HCT116 (cell line): Measurements from ENCODE around the gene LUZP2. TPM values are rescaled to one million over a fixed set of nuclear protein-coding genes. Genes with fewer than 3 reads are reported as not detected.

ENCODE experiments used
- ATAC-seq: fragments of 200-7000 bp; cut with Tn5 transposase; 2 replicates; pipeline ENCODE4 v1.9.1; 2020; ENCODE audit warnings: mild to moderate bottlenecking, moderate library complexity
- BruUV-seq: library from RNA; stranded (reverse); fragments of 400-500 nt; replicated peaks from 2 replicates; lab custom pipeline; 2021; lab: Mats Ljungman, UMichigan
- CTCF ChIA-PET: fragments of 300-600 bp; sonication (Branson Sonifier 250); formaldehyde crosslinking; loops from one replicate; lab custom pipeline; 2021; ENCODE audit warnings: antibody characterized with exemption; lab: Charles Lee
- POLR2A ChIA-PET: fragments of 300-600, 350-600 bp; sonication (Branson Sonifier 250); formaldehyde crosslinking; loops from one replicate; lab custom pipeline; 2021; ENCODE audit warnings: antibody characterized with exemption; lab: Charles Lee
- RAD21 ChIA-PET, 2 experiments: fragments of 300-600 bp; sonication (Branson Sonifier 250); formaldehyde crosslinking; loops; one replicate each; lab custom pipeline; 2023; ENCODE audit warnings: low total read pairs in 2 of 2; ENCODE audit not compliant: uncharacterized antibody in 2 of 2, unreplicated experiment in 2 of 2, low non-redundant PET in 1 of 2; lab: Charles Lee
- DNase-seq: peaks from one replicate; pipeline ENCODE4 v3.0.0-alpha.2; 2010; ENCODE audit warnings: low read depth, low spot score
- H2AFZ ChIP-seq: fragments of 200-600 bp; shearing (Covaris generic), sonication (generic); 2 replicates; pipeline ENCODE4 v1.6.1; 2017; ENCODE audit warnings: low read depth, mixed run types, mixed read lengths, antibody characterized with exemption, low read length; ENCODE audit not compliant: poor library complexity, severe bottlenecking
- H3K27ac ChIP-seq: 2 replicates; pipeline ENCODE4 v1.5.1; 2012; ENCODE audit warnings: low read depth, low read length
- H3K27me3 ChIP-seq: fragments of 200-600 bp; sonication (generic); 2 replicates; pipeline ENCODE4 v1.6.1; 2016; ENCODE audit warnings: mixed run types, low read length, mixed read lengths; ENCODE audit not compliant: insufficient read depth
- H3K36me3 ChIP-seq, 2 experiments: fragments of 200-500 bp in 1 of 2; fragments of 200-600 bp in 1 of 2; sonication (Bioruptor generic) in 1 of 2; sonication (generic) in 1 of 2; 2 replicates each; pipeline versions ENCODE4 v1.5.1 to v1.6.1; 2014 to 2016; ENCODE audit warnings: low read length in 2 of 2, inconsistent platforms in 1 of 2, mixed read lengths in 1 of 2, mixed run types in 1 of 2; ENCODE audit not compliant: insufficient read depth in 2 of 2, control insufficient read depth in 1 of 2
- H3K4me1 ChIP-seq, 2 experiments: fragments of 200-600 bp in 1 of 2; sonication (generic) in 1 of 2; 2 replicates each; pipeline versions ENCODE4 v1.5.1 to v1.6.1; 2012 to 2017; ENCODE audit warnings: low read length in 2 of 2, inconsistent platforms in 1 of 2, mild to moderate bottlenecking in 1 of 2, mixed read lengths in 1 of 2, mixed run types in 1 of 2, moderate library complexity in 1 of 2; ENCODE audit not compliant: insufficient read depth in 2 of 2, control insufficient read depth in 1 of 2
- H3K4me2 ChIP-seq: fragments of 200-600 bp; sonication (generic); 2 replicates; pipeline ENCODE4 v1.6.1; 2017; ENCODE audit warnings: mixed run types, low read length, mixed read lengths
- H3K4me3 ChIP-seq, 2 experiments: fragments of 200-600 bp in 1 of 2; sonication (generic) in 1 of 2; replicated peaks in 1 of 2; 2 replicates each; pipeline ENCODE4 v1.5.1; 2011 to 2016; ENCODE audit warnings: low read length in 2 of 2, control low read depth in 1 of 2, low read depth in 1 of 2, mild to moderate bottlenecking in 1 of 2, mixed read lengths in 1 of 2, mixed run types in 1 of 2
- H3K79me2 ChIP-seq: fragments of 200-600 bp; sonication (generic); 2 replicates; pipeline ENCODE4 v1.6.1; 2017; ENCODE audit warnings: mild to moderate bottlenecking, mixed run types, low read length, moderate library complexity, mixed read lengths; ENCODE audit not compliant: insufficient read depth
- H3K9ac ChIP-seq: fragments of 200-600 bp; sonication (generic); 2 replicates; pipeline ENCODE4 v1.6.1; 2016; ENCODE audit warnings: low read length, mixed read lengths
- H3K9me2 ChIP-seq: fragments of 200-600 bp; sonication (generic), shearing (Covaris generic); 2 replicates; pipeline ENCODE4 v1.6.1; 2017; ENCODE audit warnings: mixed run types, mild to moderate bottlenecking, moderate library complexity; ENCODE audit not compliant: insufficient read depth
- H3K9me3 ChIP-seq, 2 experiments: fragments of 200-500 bp in 1 of 2; fragments of 200-600 bp in 1 of 2; sonication (Bioruptor generic) in 1 of 2; sonication (generic) in 1 of 2; 2 replicates each; pipeline ENCODE4 v1.6.1; 2014 to 2017; ENCODE audit warnings: low read length in 2 of 2, mixed read lengths in 2 of 2, inconsistent platforms in 1 of 2, low read depth in 1 of 2, mild to moderate bottlenecking in 1 of 2, mixed run types in 1 of 2, moderate library complexity in 1 of 2; ENCODE audit not compliant: control insufficient read depth in 1 of 2, insufficient read depth in 1 of 2
- H4K20me1 ChIP-seq: fragments of 200-600 bp; sonication (generic), shearing (Covaris generic); 2 replicates; pipeline ENCODE4 v1.6.1; 2017; ENCODE audit warnings: mixed run types, mild to moderate bottlenecking, moderate library complexity; ENCODE audit not compliant: insufficient read depth
- ATF3 ChIP-seq: IDR thresholded peaks from 2 replicates; pipeline ENCODE4 v1.6.1; 2012
- CBX3 ChIP-seq: IDR thresholded peaks from 2 replicates; pipeline ENCODE4 v1.6.1; 2012; ENCODE audit warnings: low read depth
- JUND ChIP-seq: IDR thresholded peaks from 2 replicates; pipeline ENCODE4 v1.6.1; 2012
- ZBTB33 ChIP-seq: IDR thresholded peaks from 2 replicates; pipeline ENCODE4 v1.6.1; 2011; ENCODE audit warnings: mild to moderate bottlenecking, low read length, moderate library complexity; ENCODE audit not compliant: insufficient replicate concordance; ENCODE audit errors: extremely low read depth
- intact Hi-C: fragments of 100-400 bp; cut with micrococcal nuclease; formaldehyde crosslinking; loops from 2 replicates; pipeline ENCODE4 v1.10.0; 2022
- total RNA-seq: library from RNA; stranded (reverse); gene quantifications from one replicate; pipeline ENCODE4 v1.2.1, GENCODE V29; 2021; ENCODE audit not compliant: unreplicated experiment

LUZP2 gene
- total RNA-seq, 1 experiment from 2014 or later = not detected

- Histone ChIP-seq H3K79me2 (no peaks in the 10 kb centered on the region), H4K20me1 (no peaks in the 10 kb centered on the region), H3K27ac (no peak overlapping the region), H3K9ac (no peak overlapping the region), H3K9me3 (peaks cover 7 to 19% of the 10 kb centered on the region in 2 experiments; a peak in 2 of 4 replicates), H3K9me2 (no peaks in the 10 kb centered on the region), H3K4me2 (no peak overlapping the region), H3K27me3 (no peaks in the 10 kb centered on the region), H2AFZ (no peak overlapping the region), H3K36me3 (no peaks in the 10 kb centered on the region)
- ChIA-PET POLR2A (no interaction called here), RAD21 (no interaction called here), CTCF (no interaction called here)
- ATAC-seq = no peak
- intact Hi-C loops = no loop called here
- DNase-seq = no peak
- BruUV-seq = no TSS peak
- TF ChIP-seq JUND (no peak), ZBTB33 (no peak), CBX3 (no peak)
- TF ChIP-seq, all 23 proteins: peak for 0
- H3K4me1 ChIP-seq = no peaks in the 10 kb centered on the region
- no peak overlapping the region for H3K4me3 ChIP-seq
Observed at GRCh38 chr11:24575392-24575791, 78.5 kb downstream of the LUZP2 start.

- Histone ChIP-seq H3K27me3 (no peaks in the 10 kb centered on the region), H3K9me2 (no peaks in the 10 kb centered on the region), H3K27ac (no peak overlapping the region), H2AFZ (no peak overlapping the region), H3K79me2 (no peaks in the 10 kb centered on the region), H3K4me2 (no peak overlapping the region), H4K20me1 (no peaks in the 10 kb centered on the region), H3K4me1 (no peaks in the 10 kb centered on the region), H3K36me3 (no peaks in the 10 kb centered on the region), H3K4me3 (no peak overlapping the region), H3K9ac (no peak overlapping the region), H3K9me3 (peaks cover 7 to 14% of the 10 kb centered on the region in 2 experiments; a peak in 2 of 4 replicates)
- CTCF ChIA-PET = no interaction called here
- no peak for TF ChIP-seq ATF3
- intact Hi-C loops = no loop called here
- ATAC-seq = no peak
- BruUV-seq = no TSS peak
- RAD21 ChIA-PET = no interaction called here
- DNase-seq = no peak
- POLR2A ChIA-PET = no interaction called here
Observed at GRCh38 chr11:24585192-24585591, 88.3 kb downstream of the LUZP2 start.
